Measurements from ENCODE around the gene SORCS2.

SORCS2 gene

DNA sequence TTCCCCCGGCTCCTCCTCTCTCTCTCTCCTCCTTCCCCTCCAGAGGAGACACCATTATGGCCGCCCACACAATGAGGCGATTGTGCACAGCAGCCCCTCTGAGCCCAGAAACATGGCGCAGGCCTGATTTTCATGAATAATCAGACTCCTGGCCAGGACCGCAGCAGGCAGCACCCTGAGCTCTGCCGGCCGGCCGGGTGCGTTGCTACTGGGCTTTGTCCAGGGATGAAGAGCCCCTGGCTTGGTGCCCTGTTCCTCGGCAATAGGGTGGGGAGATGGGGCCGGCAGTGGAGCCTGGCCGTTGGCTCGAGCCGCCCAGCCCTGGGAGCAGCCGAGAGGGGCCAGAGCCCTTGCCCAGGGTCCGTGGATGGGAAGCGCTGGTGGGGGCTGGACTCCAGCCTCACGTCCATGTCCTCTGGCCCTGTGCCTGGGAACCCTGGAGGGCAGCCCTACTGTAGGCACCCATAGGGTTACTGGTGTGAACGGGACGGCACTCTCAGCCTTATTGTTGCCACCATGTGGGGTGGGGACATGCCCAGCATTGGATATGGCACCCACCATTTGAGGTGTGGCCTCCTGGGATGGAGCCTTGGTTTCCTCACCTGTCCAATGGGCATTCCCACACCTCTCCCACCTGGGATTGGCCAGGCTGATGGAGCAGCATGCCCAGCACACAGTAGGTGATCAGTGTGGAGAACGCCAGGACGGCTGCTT lies 103.0 kb downstream of the SORCS2 start:
- no peak for DNase-seq

DNA sequence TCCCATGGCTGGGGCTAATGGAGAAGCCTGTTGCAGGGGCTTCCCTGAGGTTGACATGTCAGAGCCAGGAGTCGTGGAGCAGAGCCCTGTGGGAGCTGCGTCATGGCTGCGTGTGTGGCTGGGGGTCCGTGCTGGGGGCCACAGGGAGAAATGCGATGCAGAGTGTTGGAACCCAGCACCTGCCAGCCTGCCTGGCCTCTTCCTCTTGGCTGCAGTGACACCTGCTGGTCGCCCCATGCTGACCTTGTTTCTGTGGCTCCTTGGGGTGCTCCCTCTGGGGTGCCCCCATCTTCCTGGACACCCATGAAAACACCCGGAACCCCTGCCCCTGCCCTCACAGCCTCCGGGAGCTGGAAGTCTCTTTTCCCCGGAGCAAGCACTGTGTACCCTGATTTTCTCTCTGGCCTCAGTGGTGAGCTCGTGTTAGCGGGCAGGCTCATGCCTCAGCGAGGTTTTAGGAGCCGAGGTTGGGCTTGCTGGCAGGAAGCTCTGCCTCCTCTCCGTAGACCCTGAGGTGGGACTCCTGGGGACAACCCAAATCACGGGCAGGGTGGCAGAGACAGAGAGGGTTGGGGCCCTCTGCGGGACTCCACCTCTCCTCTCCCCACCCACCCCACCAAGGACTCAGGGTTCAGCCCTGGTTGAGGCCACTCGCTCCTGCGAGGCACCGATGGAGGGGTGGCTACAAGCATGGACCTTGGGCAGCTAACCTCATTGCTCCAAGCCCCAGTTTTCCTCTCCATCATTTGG lies 103.7 kb downstream of the SORCS2 start:
- no peak for DNase-seq

DNA sequence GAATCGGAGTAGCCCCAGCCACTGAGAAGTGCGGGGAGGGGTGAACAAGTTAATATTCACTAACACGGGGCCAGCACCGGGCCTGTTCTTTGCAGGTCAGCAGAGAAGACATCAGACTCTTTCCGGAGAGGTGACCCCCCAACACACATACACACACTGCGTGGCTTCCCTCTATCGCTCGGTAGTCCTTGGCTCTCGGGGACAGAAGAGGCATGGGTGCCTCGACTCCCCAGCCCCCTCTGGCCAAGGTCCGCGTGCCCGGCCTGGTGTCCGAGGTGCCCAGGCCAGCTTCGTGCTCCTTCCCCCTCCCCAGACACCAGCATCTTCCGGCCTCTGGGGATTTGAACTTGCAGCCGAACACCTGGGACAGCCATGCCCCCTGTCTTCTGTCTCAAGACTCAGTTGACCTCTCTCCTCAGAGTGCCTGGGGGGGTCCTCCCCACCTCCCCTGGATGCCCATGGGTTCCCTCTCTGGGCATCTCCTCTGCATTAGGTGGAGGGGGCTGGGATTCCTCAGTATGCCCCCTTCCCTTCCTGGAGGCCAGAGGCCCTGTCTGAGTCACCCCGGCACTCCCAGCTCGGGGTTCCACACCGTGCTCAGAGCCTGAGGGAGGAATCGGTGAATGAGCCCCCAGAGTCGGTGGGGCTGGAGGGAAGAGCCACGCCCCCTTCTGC lies 104.5 kb downstream of the SORCS2 start:
- DNase-seq, result no peak

DNA sequence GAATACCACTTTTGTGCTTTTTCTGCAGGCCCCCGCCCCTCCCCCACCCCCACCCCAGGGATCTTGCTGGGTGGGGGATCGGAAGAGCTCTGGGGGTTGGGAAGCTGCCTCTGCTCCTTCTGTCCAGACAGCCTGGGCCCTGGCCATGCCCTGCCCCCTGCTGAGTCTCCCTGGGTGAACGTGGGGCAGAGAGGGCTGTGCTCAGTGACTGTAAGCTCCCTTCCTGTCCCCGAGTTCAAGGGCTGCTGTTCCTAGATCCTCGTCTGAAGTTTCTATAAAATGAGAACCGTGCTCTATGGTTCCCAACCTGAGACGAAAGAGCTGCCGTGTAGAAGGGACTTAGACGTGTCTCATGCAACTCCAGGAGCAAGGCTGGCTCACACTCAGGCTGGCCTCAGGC lies 105.0 kb downstream of the SORCS2 start:
- no peak for DNase-seq

DNA sequence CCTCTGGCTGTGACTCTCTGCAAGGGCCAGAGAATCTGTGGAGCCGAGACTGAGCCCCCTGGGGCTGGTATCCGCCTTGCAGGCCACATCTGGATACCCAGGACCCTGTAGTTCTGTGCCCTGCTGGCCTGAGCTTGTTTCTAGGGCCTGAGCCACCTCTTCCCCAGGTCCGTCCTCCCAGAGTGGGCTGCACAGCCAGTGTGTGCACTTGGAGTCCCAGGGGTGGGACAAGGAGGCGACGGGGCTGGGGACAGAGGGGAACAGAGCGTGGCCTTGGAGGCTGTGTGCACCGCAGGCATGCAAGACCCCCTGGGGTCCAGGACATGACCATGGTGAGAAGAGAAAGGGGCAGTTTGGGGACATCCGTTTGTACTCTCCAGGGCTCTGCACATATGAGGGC lies 105.5 kb downstream of the SORCS2 start:
- DNase-seq, result no peak

DNA sequence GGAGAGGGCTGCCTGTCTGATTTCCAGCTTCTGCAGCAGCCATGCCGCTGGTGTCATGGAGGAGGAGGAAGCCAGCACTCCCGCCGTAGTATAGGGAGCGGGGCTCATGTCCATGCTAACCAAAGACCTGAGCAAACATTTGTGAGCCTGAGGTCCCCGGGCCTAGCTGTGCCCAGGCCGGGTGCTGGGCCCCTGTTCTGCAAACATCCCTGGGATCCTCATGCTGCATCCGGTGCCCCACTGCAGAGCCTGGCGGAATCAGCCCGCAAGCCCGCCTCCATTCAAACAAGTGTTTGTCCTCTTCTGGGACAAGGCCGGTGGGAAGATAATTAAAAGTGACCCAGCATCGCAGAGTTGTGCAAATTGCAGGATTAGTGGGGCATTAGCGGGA lies 106.3 kb downstream of the SORCS2 start:
- no peak for DNase-seq

DNA sequence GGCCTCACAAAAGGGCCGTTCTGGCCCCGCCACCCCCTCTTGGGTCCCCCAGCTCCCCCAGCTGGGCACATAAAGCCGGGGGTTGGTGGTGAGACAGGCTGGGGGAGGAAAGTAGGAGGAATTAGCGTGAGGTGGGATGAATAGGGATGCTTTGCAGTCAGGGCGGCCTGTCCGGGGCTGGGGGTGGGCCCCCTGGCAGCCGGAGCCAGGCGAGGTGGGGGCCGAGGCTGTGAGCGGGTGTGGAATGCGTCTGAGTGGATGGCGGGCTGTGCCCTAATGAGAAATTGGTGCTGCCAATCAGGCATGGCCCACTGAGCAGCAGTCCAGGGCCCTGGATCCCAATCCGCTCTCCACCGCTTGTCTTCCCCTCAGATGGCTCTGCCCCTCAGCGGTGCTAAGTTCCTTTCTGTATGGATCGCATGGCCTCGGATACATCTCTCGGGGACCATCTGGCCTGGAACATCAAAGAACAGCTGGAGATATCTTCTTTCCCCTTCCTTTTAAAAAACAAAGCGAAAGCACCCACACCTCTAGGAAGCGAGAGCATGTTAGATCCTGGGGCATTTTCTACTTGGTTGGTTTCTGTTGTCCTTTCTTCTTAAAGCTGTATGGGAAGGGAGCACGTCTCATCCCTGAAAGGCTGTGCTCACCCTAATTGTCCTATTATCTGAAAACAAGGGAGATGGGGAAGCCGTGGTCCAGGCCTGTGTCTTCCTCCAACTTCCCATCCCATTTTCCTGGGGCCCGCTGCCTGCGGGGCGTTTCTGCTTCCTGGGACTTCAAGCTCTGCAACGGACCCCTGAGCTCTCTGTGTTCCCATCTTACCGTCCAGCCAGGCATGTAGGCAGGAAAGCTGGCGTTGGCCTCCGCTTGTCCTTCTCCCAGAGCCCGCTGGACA lies 106.9 kb downstream of the SORCS2 start:
- no peak for DNase-seq

DNA sequence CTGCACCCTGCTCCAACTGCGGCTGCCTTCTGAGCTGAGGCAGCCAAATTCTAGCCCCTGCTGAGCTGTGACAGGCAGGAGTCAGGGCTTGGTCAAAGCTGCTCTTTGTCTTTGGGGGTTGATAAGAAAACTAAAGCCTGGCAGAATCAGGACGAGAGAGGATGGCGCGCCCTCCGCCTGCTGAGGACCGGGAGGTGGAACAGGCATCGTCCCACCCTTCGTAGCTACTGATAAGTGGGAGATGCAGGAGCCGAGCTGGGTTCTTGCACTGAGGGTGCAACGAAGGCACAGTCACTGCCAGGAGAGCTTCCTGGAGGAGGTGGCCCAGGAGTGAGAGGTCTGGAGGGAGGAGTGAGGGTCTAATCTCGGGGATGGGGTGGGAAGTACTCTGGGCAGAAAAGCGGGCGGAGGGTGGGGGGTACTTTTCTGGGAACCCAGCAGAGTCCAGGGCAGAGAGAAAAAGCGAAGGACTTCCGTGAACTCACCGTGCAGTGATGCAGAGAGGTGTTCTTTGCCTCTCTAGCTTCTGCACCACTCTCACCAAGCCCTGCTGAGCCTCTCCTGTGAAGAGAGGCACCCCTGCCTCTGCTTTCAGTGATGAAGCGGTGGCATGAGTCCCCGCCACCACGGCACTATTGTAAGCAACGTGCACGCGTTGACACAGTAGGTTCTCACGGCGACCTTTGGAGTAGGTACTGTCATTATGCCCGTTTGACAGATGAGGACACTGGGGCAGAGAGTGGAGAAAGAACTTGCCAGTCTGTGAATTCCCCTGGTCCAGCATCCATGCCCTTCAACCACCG lies 107.8 kb downstream of the SORCS2 start:
- no peak for DNase-seq

DNA sequence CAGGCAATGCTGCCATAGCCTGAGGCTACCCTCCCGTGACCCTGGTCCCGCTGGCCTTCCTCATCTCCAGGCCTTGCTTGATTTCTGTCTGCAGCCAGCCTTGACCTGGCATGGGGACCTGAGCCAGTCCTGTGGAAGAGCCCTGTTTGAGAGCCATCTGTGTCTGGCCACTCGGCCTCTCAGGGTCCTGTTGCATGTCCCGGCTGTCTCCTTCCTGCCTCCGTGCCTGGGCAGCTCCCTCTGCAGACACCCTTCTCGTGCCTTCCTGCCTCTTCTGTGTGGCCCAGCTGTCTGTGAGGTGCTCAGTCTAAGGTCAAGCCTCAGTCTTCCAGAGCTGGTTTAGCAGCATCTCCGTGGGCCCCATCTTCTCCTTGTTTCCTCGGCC lies 108.4 kb downstream of the SORCS2 start:
- no peak for DNase-seq

DNA sequence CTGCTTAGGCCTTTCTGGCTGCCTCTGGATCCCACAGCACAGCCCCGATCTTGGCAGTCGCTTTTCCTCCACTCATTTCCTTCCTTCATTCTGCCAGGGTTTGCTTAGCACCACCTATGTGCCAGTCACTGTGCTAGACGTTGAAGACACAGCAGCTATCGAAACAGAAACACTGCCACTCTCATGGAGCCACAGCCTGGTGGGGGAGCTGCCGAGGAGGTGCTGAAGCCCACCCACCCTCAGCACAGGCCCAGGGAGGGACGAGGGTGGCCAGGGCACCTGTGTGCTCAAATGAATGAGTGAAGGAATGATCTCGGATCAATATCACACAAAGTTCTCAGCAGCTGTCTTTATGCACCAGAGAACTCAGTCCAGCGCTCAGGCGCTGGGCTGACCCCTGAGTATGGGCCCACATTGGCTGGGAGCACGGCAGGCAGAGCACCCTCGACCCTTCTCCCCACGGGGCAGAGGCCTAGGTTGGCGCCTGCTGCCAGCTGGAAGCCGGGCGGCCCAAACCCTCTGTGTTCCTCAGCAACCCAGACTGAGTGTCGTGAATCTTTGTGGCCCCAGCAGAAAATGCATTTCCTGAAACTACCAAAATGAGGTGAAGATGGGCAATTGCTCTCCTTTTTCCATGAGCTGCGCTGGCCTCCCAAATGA lies 108.9 kb downstream of the SORCS2 start:
- no peak for DNase-seq

DNA sequence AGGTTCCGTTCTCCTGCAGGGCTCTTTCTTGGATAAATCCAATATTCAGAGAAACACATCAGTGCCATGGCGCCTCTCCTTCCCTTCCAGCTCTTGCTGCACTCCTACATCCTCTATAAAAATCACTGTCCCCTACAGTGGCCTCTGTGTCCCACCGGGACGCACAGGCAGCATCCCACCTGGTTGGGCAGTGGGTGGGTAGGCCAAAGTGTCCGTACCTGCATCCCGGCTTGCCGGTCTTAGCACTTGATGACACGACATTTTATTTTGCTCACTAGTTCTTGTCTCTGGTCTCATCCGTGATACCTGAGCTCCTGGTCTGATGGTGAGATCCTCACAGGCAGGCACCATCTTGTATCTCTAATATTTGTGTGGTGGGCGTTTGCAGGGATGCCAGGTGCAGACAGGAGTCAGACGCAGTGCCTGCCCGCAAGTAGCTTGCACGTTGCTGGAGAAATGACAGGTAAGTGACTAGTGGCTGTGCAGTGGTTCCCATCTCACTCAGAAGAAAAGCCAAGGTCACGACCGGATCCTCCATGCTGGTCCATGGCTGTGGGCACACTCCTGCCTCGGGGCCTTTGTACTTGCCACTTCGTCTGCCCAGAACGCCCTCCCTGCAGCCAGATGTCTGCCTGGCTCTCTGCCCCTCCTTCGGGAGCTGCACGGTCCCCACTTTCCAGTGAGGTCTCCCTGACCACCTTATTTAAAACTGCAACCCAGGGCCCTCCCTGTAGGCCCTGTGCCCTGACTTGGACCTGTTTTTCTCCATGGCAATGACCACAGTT lies 109.7 kb downstream of the SORCS2 start:
- no peak for DNase-seq

DNA sequence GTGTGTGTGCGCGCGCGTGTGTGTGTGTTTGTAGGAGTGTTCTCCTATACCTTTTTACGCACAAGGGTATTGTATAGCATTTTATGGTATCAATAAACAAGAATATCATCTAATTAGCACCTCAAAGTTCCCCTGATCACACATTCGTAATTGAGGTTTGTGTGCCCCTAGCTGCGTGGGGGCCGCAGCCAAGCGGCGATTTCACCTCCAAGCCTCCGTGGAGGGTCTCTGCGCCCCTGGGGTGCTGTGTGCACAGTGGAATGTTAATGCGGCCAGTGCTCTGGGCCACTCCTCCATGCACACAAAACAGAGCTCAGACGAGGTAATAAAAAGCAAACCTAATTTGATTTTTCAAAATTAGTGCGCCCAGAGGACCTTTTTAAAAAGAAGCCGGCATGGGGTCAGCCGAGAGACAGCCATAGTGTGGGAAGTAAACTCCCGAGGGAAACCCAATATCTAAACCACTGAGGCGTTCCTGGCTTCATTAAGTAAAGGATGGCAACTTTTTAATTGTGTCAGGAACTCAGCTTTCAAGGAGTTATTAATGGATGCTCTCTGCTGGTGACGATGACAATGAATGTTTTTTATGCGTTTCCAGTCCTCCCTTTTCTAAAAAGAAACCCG lies 110.6 kb downstream of the SORCS2 start:
- DNase-seq, result no peak

DNA sequence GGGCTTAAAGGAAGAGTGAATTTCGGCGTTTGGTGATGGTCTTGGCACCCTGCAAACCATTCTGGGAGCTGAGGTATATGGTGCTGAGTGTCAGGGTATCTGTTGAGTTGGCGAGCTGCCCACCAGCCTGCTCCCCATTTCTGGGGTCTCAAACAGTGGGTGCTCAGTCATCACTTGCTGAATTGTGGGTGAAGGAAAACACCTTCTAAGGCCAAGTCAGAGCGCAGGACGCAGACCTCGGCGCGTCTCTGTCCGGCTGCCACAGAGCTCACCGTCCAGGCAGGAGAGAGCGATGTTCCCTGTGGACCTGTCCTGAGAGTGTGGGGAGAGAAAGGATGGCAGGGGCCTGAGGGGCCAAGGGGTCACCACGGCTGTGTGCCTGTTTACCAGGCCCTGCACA lies 111.2 kb downstream of the SORCS2 start:
- no peak for DNase-seq

DNA sequence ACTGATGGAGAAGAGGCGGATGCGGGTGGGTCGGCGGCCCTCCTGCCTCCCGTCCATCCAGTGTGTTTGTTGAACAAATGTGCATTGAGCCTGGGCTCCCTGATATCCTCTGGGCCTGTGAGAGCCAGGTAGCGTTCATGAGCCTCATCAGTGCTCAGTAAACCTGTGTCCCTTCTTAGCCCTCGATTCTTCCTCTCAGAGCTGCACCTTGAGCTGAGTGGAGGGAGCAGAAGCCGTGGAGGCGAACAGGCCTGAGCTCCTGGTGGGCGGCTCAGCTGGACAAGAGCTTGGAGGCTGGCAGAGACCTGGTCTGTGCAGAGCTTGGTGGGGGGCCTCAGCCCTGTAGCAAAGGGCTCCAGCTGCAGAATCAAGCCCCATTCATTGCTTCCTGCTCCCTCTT lies 112.1 kb downstream of the SORCS2 start:
- no peak for DNase-seq

DNA sequence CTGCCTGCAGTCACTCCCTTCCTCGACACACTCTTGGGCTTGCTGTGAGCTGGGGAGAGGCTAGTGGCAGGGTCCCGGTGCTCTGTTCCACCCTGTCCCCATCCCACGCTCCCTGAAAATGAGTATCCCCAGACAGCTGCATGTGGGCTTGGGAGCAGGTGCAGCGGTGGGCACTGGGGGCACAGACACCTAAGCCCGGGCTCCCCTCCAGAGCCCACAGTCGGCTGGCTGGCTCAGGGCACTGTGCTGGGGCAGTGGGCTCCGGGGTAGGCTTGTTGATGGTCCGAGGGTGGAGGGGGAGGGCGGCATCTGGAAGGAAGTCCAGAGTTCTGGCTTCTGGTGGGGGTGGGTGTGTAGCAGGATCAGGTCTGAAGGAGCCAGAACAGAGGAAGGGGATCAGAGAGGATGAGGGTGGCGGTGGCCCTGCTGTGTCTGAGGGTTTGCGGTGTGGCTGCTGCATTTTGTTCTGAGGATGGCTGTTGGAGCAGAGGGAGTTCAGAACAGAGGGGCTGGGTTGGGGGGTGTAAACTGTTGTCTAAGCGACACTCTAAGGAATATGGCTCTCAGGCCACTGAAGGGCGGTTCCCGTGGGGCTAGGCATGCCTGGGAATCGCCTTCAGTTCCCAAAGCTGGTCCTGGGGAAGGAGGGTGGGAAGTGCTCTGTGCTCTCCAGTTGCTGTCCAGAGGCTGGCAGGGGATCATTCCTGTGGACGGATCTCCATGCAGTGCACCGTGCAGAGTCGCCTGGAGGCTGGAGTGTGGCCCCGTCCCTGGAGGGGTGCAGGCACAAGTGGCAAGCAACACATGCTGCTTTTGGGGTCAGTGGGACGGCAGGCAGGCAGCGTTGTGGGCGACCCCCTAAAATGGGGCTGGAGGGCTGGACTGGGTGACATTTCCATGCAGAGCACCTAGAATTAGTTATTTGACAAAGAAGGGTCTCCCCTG lies 114.0 kb downstream of the SORCS2 start:
- DNase-seq, result no peak

DNA sequence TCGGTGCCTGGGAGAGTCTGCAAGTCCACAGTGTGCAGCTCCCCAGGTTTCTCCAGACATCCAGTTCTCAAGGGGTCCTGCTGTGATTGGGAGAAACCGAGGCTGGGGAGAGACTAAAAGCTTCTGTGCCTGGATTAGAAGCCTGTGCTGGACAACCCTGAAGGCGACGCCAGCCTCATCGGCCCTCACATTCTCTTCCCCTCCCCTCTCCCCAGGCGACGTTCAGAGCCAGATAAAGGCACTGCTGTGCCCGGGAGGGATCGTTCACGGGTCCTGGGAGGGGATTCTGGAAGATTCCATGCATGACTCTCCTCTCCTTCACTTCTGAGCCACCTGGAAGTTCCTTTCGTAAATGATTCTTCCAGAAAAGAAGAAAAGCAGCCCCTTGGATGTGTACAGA lies 114.6 kb downstream of the SORCS2 start:
- no peak for DNase-seq

DNA sequence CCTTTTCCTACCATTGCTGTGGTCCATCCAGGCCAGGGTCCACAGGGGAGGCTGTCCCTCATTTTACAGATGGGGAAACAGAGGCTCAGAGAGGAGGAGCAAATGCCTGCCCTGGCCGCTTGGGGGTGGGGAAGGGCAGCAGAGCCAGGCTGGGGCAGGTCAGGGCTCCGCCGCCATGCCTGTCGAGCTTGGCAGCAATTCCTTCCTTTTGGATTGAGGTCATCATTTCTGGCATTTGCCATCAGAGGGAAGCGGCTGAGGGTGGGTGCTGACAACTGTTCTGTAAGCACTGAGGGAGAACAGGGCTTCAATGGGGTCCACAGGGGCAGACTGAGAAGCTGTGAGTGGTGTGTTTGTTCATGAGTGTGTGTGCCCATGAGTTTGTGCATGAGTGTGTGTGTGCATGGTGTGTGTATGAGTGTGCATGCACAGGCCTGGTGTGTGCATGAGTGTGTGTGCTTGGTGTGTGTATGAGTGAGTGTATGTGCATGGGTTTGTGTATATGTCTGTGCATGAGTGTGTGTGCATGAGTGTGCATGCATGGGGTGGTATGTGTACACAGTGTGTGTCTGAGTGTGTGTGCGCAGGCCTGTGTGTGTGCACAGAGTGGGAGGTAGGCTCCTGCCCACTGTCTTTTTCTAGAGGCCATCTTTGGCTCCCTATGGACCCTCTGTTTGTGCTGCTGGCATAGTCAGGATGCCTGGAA lies 115.2 kb downstream of the SORCS2 start:
- no peak for DNase-seq

DNA sequence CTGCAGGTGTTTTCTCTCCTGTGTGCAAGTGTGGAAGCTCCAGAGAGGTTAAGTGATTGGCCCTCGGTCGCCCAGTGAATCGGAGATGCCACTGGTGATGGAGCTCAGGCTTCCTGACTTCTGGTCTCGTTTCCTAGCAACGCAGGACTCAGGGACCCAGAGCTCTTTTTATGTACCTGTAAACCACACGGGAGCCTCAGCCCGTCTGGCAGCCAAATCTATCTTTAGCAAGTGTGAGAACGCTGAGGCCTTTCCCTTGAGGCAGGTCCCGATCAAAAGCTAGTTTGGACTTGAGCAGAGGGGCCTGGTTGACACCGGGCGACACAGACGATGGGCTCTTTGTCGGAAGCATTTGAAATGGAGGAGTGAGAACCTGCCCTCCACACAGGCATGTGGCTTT lies 116.8 kb downstream of the SORCS2 start:
- DNase-seq, result no peak

All from activated naive CD4-positive, alpha-beta T cell (primary cell).